ENCODE results near the gene KAT6B.

KAT6B gene

DNA sequence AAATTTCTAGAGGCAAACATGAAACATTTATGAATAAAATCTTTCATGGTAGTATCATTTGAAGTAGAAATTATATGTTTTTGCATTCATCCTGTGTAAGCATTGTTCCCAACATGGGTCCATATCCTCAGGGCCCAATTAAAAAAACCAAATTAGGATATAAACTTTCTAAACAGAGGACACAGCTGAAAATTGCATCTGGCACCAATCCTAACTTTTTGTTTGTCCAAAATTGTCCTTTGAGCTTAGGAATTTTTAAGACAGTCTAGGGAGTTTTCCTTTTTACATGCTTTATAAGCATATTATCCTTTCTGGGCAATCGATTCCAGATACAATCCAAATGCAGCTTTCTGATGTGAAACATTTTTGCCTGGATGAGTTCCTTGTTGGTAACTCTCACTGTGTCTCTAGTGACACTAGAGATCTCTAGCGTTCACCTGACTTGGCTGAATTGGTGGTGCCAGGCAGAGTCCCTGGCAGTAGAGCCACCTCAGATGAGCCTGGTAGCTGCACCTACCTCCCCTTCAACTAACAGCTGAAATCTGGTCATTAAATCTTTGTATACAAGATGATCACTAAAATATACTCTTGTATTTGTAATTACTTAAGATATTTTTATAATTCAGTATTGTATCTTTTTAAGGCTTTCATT is 147.5 kb downstream of the KAT6B start:
- ChIA-PET POLR2A (no interaction called here), CTCF (interaction anchor here (1.1 kb wide), 1 partner anchor 25 kb away, joined by 3 read pairs; no protein-coding TSS in a partner anchor)
- DNase-seq (ENCODE audit: low read depth, low spot score) = no peak
- TF ChIP-seq, protein P1, sequence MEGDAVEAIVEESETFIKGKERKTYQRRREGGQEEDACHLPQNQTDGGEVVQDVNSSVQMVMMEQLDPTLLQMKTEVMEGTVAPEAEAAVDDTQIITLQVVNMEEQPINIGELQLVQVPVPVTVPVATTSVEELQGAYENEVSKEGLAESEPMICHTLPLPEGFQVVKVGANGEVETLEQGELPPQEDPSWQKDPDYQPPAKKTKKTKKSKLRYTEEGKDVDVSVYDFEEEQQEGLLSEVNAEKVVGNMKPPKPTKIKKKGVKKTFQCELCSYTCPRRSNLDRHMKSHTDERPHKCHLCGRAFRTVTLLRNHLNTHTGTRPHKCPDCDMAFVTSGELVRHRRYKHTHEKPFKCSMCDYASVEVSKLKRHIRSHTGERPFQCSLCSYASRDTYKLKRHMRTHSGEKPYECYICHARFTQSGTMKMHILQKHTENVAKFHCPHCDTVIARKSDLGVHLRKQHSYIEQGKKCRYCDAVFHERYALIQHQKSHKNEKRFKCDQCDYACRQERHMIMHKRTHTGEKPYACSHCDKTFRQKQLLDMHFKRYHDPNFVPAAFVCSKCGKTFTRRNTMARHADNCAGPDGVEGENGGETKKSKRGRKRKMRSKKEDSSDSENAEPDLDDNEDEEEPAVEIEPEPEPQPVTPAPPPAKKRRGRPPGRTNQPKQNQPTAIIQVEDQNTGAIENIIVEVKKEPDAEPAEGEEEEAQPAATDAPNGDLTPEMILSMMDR (IDR thresholded peaks at IDR 0.05; ENCODE audit: insufficient read depth, low read length, missing control alignments) = no peak
- H3K4me3 ChIP-seq (ENCODE audit: low read depth, low read length) = no peak overlapping the region

DNA sequence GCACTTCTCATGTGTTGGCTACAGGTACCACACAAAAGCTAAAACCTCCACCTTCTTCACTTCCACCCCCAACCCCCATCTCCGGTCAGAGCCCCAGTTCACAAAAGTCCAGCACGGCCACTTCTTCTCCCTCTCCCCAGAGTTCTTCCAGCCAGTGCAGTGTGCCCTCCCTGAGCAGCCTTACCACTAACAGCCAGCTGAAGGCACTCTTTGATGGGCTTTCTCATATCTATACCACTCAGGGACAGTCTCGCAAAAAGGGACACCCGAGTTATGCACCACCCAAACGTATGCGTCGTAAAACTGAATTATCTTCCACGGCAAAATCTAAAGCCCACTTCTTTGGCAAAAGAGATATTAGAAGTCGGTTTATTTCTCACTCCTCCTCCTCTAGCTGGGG is 149.4 kb downstream of the KAT6B start:
- CTCF ChIA-PET = no interaction called here
- POLR2A ChIA-PET = no interaction called here
- DNase-seq (ENCODE audit: low read depth, low spot score) = no peak
- H3K4me3 ChIP-seq (ENCODE audit: low read depth, low read length) = no peak overlapping the region
- TF ChIP-seq, protein P1 (IDR thresholded peaks at IDR 0.05; ENCODE audit: insufficient read depth, low read length, missing control alignments) = no peak

DNA sequence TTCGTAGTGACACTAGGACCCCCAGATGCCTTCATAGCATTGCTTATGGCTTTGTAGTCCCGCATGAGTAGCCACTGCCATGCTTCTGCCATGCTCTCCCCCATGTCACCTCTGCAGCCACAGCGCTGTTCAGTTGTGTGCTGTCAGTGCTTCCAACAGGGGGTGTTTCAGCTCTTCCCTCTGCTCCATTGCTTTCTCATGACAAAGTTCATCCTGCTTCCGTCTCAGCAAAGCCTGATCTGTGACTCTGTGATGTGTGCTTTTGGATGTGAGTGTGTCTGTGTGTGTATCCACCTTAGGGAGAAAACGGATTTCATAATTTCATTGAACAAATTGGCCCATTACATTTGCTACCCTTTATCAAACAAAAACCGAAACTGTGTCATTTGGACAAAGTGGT is 150.2 kb downstream of the KAT6B start:
- TF ChIP-seq, protein P1 (IDR thresholded peaks at IDR 0.05; ENCODE audit: insufficient read depth, low read length, missing control alignments) = no peak
- H3K4me3 ChIP-seq (ENCODE audit: low read depth, low read length) = no peak overlapping the region
- POLR2A ChIA-PET = no interaction called here
- CTCF ChIA-PET = no interaction called here
- no peak for DNase-seq (ENCODE audit: low read depth, low spot score)

DNA sequence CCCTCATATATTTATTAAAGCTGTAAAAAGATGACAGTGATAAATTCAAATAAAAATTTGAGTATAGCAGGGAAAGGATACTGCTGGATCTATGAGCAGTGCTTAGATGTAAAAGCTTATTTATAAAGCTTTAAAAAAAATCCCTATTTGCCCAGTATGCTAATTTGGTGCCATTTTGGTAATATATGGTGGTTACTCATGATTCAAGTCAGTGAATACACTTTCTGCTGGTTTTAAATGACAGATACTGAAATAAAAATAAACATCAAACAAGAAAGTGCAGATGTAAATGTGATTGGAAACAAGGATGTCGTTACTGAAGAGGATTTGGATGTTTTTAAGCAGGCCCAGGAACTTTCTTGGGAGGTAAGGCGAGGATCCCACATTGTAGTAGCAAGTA is 150.7 kb downstream of the KAT6B start:
- TF ChIP-seq, protein P1 (IDR thresholded peaks at IDR 0.05; ENCODE audit: insufficient read depth, low read length, missing control alignments) = no peak
- DNase-seq (ENCODE audit: low read depth, low spot score) = no peak
- ChIA-PET CTCF (no interaction called here), POLR2A (interaction anchor here (0.6 kb wide), 1 partner anchor 53 kb away, joined by 3 read pairs; no protein-coding TSS in a partner anchor)
- H3K4me3 ChIP-seq (ENCODE audit: low read depth, low read length) = no peak overlapping the region

DNA sequence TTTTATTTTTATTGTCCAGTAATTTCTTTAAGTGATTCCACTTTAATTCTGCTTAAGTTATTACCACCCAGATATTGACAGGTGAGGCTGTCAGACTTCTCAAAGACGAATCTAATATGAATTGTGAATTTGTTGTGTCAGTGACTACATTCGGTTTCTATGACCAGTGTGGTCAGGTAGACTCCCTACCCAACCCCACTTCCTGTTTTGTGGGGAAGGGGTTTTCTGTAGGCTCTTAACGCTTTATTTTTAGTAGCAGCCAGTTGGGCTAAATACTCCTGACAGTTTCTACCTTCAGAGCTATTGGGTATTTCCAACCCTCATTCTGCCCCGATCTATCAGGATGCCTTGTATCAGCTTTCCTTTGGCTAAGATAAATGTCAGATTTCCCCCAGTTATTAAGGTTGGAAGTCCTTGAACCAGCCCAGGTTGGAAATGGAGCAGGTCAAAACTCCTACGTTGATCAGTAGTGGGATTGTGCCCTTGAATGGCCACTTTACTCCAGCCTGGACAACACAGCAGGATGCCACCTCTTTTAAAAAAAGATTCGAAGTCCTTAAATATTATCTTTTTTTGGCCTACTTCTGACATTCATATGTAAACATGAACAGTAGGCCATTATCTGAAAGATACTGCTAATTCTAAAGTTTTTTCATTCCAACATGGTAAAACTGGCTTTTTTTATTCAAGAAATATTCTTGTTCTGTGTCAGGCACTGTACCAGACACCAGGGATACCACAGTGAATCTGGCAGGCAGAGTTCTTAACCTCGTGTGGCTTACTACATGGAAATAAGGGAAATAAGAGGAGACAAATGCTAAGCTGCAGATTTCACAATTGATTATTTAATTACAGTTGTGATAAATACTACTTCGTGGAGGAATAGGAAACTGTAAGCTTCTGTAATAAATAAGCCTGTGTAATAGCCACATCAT is 151.8 kb downstream of the KAT6B start:
- no peak overlapping the region for H3K4me3 ChIP-seq (ENCODE audit: low read depth, low read length)
- ChIA-PET POLR2A (interaction anchor here (0.6 kb wide), 1 partner anchor 54 kb away, joined by 3 read pairs; no protein-coding TSS in a partner anchor), CTCF (no interaction called here)
- DNase-seq (ENCODE audit: low read depth, low spot score) = no peak
- TF ChIP-seq, protein P1 (IDR thresholded peaks at IDR 0.05; ENCODE audit: insufficient read depth, low read length, missing control alignments) = no peak
